GM12873 (cell line): ENCODE results near the gene TRPV6.

ENCODE experiments used
- CTCF ChIP-seq: IDR thresholded peaks from 2 replicates; pipeline ENCODE4 v1.5.1; 2012; ENCODE audit warnings: low read depth, mild to moderate bottlenecking, moderate library complexity, low read length, control low read depth; ENCODE audit not compliant: insufficient read depth; ENCODE audit errors: missing control alignments

Gene TRPV6

GRCh38 chr7:142871260-142872105 lies 14.1 kb downstream of the TRPV6 start:
- no peak for TF ChIP-seq CTCF

- no peak for TF ChIP-seq CTCF
Observed at GRCh38 chr7:142870566-142871259, 14.8 kb downstream of the TRPV6 start.

GRCh38 chr7:142870147-142870559 lies 15.4 kb downstream of the TRPV6 start:
- TF ChIP-seq CTCF: no peak

GRCh38 chr7:142869434-142869833 lies 16.1 kb downstream of the TRPV6 start:
- no peak for TF ChIP-seq CTCF

- TF ChIP-seq CTCF: no peak
Observed at GRCh38 chr7:142868986-142869415, 16.5 kb downstream of the TRPV6 start.

GRCh38 chr7:142868188-142868985 lies 17.2 kb downstream of the TRPV6 start:
- TF ChIP-seq CTCF: peak; percentile 8

GRCh38 chr7:142867398-142868187 lies 18.0 kb downstream of the TRPV6 start:
- TF ChIP-seq CTCF: no peak
